CD4-positive, CD25-positive, alpha-beta regulatory T cell (primary cell): ENCODE results near the gene SGCE. TPM values are rescaled to one million over a fixed set of nuclear protein-coding genes. Genes with fewer than 3 reads are reported as not detected.

Experiments
- ATAC-seq, 2 donors: fragments of 150-1000 bp; cut with Tn5 transposase; one replicate each; pipeline ENCODE4 v1.10.0; 2021; ENCODE audit warnings: low read depth in 2 of 2, moderate number of reproducible peaks in 2 of 2, moderate library complexity in 1 of 2
- DNase-seq, 3 donors: peaks; one replicate each; pipeline versions ENCODE4 v3.0.0 to v3.0.0-alpha.2; 2012 to 2022; ENCODE audit warnings: mixed read lengths in 1 of 3
- H3K27ac ChIP-seq: one replicate; pipeline ENCODE4 v1.7.0; 2013; ENCODE audit warnings: mild to moderate bottlenecking, low read length; ENCODE audit not compliant: insufficient read depth, poor library complexity, severe bottlenecking
- H3K27me3 ChIP-seq: one replicate; pipeline ENCODE4 v1.7.0; 2013; ENCODE audit warnings: low read length; ENCODE audit not compliant: control insufficient read depth, insufficient read depth
- H3K36me3 ChIP-seq: one replicate; pipeline ENCODE4 v1.7.0; 2013; ENCODE audit warnings: mild to moderate bottlenecking, low read length, moderate library complexity; ENCODE audit not compliant: control insufficient read depth, insufficient read depth
- H3K4me1 ChIP-seq: 2 replicates; pipeline ENCODE4 v1.7.0; 2013; ENCODE audit warnings: mild to moderate bottlenecking, low read length; ENCODE audit not compliant: insufficient read depth, control insufficient read depth, poor library complexity, severe bottlenecking
- H3K4me3 ChIP-seq: one replicate; pipeline ENCODE4 v1.7.0; 2013; ENCODE audit warnings: low read depth, mild to moderate bottlenecking, low read length, moderate library complexity
- H3K9me3 ChIP-seq, 2 experiments: 1 replicate in 1 of 2; 2 replicates in 1 of 2; pipeline ENCODE4 v1.7.0; 2013; ENCODE audit warnings: low read length in 2 of 2, mild to moderate bottlenecking in 1 of 2, moderate library complexity in 1 of 2; ENCODE audit not compliant: control insufficient read depth in 2 of 2
- H3K27ac Mint-ChIP-seq, 3 donors: one replicate each; pipeline ENCODE4 v1.8.0; 2020 to 2022; ENCODE audit warnings: mild to moderate bottlenecking in 3 of 3, mixed read lengths in 3 of 3, moderate library complexity in 2 of 3
- H3K27me3 Mint-ChIP-seq: one replicate; pipeline ENCODE4 v1.8.0; 2022; ENCODE audit warnings: mild to moderate bottlenecking, mixed read lengths
- H3K36me3 Mint-ChIP-seq: one replicate; pipeline ENCODE4 v1.8.0; 2020; ENCODE audit warnings: mixed read lengths
- H3K4me1 Mint-ChIP-seq, 4 donors: one replicate each; pipeline ENCODE4 v1.8.0; 2020 to 2022; ENCODE audit warnings: mixed read lengths in 4 of 4, mild to moderate bottlenecking in 1 of 4
- H3K4me3 Mint-ChIP-seq, 4 donors: one replicate each; pipeline ENCODE4 v1.8.0; 2020 to 2022; ENCODE audit warnings: mild to moderate bottlenecking in 4 of 4, mixed read lengths in 4 of 4, moderate library complexity in 3 of 4
- H3K9me3 Mint-ChIP-seq, 7 donors: one replicate each; pipeline ENCODE4 v1.8.0; 2020 to 2022; ENCODE audit warnings: mixed read lengths in 7 of 7, mild to moderate bottlenecking in 3 of 7, moderate library complexity in 2 of 7
- polyA plus RNA-seq, 4 donors: library from polyadenylated mRNA; unstranded; fragments of 300-500 nt; fragmentation: Illumina TruSeq; gene quantifications; one replicate each; pipeline ENCODE4 v1.2.3, GENCODE V29; 2021
- total RNA-seq: library from RNA; stranded (reverse); gene quantifications from one replicate; pipeline ENCODE4 v1.2.3, GENCODE V29; 2022

SGCE gene
- total and polyA plus RNA-seq, 5 donors from 2014 or later: 0.14 to 1.8 (median 1.0) TPM; not detected in 1

DNA sequence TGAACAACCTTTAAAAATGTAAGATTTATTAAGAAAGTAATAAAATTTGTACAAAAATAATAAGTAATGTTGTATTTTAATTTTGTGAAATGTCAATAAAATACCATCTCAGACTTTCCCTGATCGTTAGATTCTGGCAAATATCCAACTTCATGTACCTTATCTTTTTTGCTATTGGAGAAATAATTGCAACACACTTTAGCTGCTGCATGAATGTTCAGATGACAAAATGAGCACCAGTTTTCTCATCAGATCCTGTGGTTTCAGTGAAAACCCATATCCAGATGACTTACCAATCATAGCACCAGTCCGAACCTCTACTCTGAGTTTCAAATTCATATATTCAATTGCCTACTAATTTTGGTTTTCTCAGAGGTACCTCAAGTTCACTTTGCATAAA is 76.5 kb downstream of the SGCE start:
- Mint-ChIP-seq H3K9me3 (peaks cover 5 to 21% (median 6%) of the 10 kb centered on the region in 7 donors), H3K27ac (no peak overlapping the region), H3K36me3 (peaks cover 53% of the 10 kb centered on the region), H3K4me1 (peaks cover 0 to 10% (median 3%) of the 10 kb centered on the region in 4 donors), H3K4me3 (no peak overlapping the region), H3K27me3 (no peaks in the 10 kb centered on the region)
- peaks cover 20% of the 10 kb centered on the region for H3K36me3 ChIP-seq
- no peaks in the 10 kb centered on the region for H3K4me1 ChIP-seq
- DNase-seq: no peak
- peaks cover 8 to 14% of the 10 kb centered on the region in 2 experiments for H3K9me3 ChIP-seq
- no peak overlapping the region for H3K4me3 ChIP-seq
- no peaks in the 10 kb centered on the region for H3K27me3 ChIP-seq
- ATAC-seq: no peak
- no peak overlapping the region for H3K27ac ChIP-seq

DNA sequence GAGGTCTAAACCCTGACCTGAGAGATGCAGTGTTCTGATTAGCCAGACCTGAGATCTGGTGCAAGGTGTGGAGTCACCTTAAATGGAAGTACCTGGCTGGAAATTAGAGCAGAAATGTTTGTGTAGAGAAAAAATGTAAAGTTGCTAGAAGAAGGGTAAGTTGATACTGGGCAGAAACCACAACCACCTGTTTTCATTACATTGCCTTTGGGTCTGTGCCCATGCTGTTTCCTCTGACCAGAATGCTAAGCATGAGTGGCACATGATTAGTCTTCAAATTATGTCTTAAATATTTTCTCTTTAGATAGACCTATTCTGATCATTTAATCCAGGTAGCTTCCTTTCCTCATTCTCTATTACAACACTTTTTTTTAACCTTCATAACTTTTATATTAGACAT is 77.3 kb downstream of the SGCE start:
- Mint-ChIP-seq H3K9me3 (peaks cover 5 to 28% (median 10%) of the 10 kb centered on the region in 7 donors), H3K4me1 (peaks cover 0 to 10% (median 3%) of the 10 kb centered on the region in 4 donors), H3K27ac (no peak overlapping the region), H3K4me3 (no peak overlapping the region), H3K36me3 (peaks cover 61% of the 10 kb centered on the region), H3K27me3 (no peaks in the 10 kb centered on the region)
- Histone ChIP-seq H3K4me1 (no peaks in the 10 kb centered on the region), H3K27ac (no peak overlapping the region), H3K27me3 (no peaks in the 10 kb centered on the region), H3K36me3 (peaks cover 23% of the 10 kb centered on the region), H3K9me3 (peaks cover 8 to 15% of the 10 kb centered on the region in 2 experiments), H3K4me3 (no peak overlapping the region)
- ATAC-seq: no peak
- no peak for DNase-seq

DNA sequence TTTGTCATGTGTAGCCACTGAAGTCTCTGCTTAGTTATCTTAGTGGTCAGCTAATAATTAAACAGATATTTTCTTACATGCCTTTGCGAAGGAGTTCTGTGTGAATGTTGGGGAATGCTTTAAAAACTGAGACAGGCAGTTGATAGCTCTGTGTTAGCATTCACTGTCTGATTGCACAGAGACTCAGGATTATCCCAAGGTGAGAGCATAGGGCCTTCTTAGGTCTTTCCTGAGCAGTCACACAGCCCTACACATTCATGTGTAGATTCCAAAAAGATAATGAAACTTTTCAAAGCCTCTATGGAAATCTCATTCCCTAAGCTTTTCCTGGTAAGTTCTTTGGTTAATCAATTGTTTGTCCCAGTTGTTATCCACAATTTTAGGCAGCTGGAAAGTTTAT is 78.6 kb downstream of the SGCE start:
- H3K27ac Mint-ChIP-seq: no peak overlapping the region
- peaks cover 5 to 38% (median 10%) of the 10 kb centered on the region in 7 donors for H3K9me3 Mint-ChIP-seq
- no peaks in the 10 kb centered on the region for H3K27me3 Mint-ChIP-seq
- Histone ChIP-seq H3K4me1 (no peaks in the 10 kb centered on the region), H3K4me3 (no peak overlapping the region), H3K36me3 (peaks cover 23% of the 10 kb centered on the region), H3K27me3 (no peaks in the 10 kb centered on the region), H3K9me3 (peaks cover 8 to 15% of the 10 kb centered on the region in 2 experiments), H3K27ac (no peak overlapping the region)
- DNase-seq (no peak), ATAC-seq (no peak)
- H3K4me3 Mint-ChIP-seq: no peak overlapping the region
- H3K4me1 Mint-ChIP-seq: peaks cover 0 to 10% (median 3%) of the 10 kb centered on the region in 4 donors
- peaks cover 74% of the 10 kb centered on the region for H3K36me3 Mint-ChIP-seq

DNA sequence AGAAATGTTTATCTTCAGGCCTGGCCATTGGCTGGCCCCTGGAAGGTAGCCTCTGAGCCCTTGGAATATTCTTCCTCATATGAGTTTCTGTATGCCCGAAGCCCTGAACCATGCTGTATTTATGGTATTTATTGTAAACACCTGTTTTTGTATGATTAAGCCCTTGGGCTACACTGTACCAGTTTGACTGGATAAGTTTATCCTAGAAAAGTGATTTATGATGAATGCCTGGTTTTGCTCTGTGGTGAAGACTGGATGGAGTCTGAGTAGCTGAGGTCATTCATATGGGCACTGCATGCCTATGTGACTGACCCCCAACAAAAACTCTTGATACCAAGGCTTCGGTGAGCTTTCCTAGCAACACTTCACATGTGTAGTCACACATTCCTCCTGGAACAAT is 79.6 kb downstream of the SGCE start:
- Histone ChIP-seq H3K9me3 (peaks cover 8 to 15% of the 10 kb centered on the region in 2 experiments), H3K36me3 (peaks cover 23% of the 10 kb centered on the region), H3K4me3 (no peak overlapping the region), H3K4me1 (no peaks in the 10 kb centered on the region), H3K27ac (no peak overlapping the region), H3K27me3 (no peaks in the 10 kb centered on the region)
- peaks cover 76% of the 10 kb centered on the region for H3K36me3 Mint-ChIP-seq
- no peak overlapping the region for H3K4me3 Mint-ChIP-seq
- no peaks in the 10 kb centered on the region for H3K27me3 Mint-ChIP-seq
- H3K27ac Mint-ChIP-seq: no peak overlapping the region
- ATAC-seq (no peak), DNase-seq (no peak)
- peaks cover 2 to 40% (median 10%) of the 10 kb centered on the region in 7 donors for H3K9me3 Mint-ChIP-seq
- H3K4me1 Mint-ChIP-seq: peaks cover 0 to 10% (median 3%) of the 10 kb centered on the region in 4 donors

DNA sequence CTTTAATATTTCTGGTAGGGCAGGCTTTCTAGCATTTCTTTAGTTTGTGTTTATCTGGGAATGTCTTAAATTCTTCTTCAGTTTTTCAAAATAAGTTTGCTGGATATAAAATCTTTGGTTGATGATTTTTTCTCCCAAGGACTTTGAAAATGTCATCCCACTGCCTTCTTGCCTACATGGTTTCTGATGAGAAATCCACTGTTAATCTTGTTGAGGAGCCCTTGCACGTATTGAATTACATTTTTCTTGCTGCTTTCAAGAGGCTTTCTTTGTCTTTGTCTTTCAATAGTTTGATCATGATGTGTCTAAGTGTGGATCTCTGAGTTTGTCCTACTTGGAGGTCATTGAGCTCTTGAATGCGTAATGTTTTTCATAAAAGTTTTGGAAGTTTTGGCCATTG is 80.3 kb downstream of the SGCE start:
- no peak overlapping the region for H3K4me3 ChIP-seq
- H3K27ac Mint-ChIP-seq: no peak overlapping the region
- no peaks in the 10 kb centered on the region for H3K4me1 ChIP-seq
- peaks cover 8 to 15% of the 10 kb centered on the region in 2 experiments for H3K9me3 ChIP-seq
- no peaks in the 10 kb centered on the region for H3K27me3 Mint-ChIP-seq
- no peak overlapping the region for H3K27ac ChIP-seq
- peaks cover 75% of the 10 kb centered on the region for H3K36me3 Mint-ChIP-seq
- H3K36me3 ChIP-seq: peaks cover 23% of the 10 kb centered on the region
- H3K9me3 Mint-ChIP-seq: peaks cover 0 to 42% (median 10%) of the 10 kb centered on the region in 7 donors
- H3K4me1 Mint-ChIP-seq: peaks cover 0 to 10% (median 3%) of the 10 kb centered on the region in 4 donors
- DNase-seq: no peak
- no peak for ATAC-seq
- H3K27me3 ChIP-seq: no peaks in the 10 kb centered on the region
- no peak overlapping the region for H3K4me3 Mint-ChIP-seq

DNA sequence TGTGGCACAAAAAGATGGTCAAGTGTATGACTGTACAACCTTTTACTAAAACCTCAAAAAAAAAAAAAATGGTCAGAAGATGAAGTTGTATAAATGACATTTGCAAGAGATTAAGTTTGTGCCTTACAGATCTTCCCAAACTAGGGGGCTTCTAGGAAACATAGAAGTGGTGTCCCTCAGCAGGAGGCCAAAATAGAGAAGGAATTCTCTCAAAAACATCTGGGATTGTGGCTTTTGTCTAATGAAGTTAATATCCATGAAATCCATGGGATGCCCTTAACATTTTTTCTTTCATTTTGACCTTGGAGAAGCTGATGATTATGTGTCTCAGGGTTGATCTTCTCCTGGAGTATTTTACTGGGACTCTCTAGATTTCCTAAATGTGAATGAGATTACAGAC is 84.1 kb downstream of the SGCE start:
- H3K27ac Mint-ChIP-seq: peak overlapping the region in 1 of 3 donors; percentile 52
- DNase-seq: no peak
- no peaks in the 10 kb centered on the region for H3K4me1 Mint-ChIP-seq
- no peaks in the 10 kb centered on the region for H3K27me3 Mint-ChIP-seq
- no peak overlapping the region for H3K4me3 Mint-ChIP-seq
- Histone ChIP-seq H3K4me3 (no peak overlapping the region), H3K4me1 (no peaks in the 10 kb centered on the region), H3K27me3 (no peaks in the 10 kb centered on the region), H3K36me3 (peaks cover 13% of the 10 kb centered on the region), H3K9me3 (peaks cover 8 to 15% of the 10 kb centered on the region in 2 experiments), H3K27ac (no peak overlapping the region)
- H3K36me3 Mint-ChIP-seq: peaks cover 58% of the 10 kb centered on the region
- H3K9me3 Mint-ChIP-seq: peaks cover 0 to 42% (median 15%) of the 10 kb centered on the region in 7 donors
- ATAC-seq: no peak

DNA sequence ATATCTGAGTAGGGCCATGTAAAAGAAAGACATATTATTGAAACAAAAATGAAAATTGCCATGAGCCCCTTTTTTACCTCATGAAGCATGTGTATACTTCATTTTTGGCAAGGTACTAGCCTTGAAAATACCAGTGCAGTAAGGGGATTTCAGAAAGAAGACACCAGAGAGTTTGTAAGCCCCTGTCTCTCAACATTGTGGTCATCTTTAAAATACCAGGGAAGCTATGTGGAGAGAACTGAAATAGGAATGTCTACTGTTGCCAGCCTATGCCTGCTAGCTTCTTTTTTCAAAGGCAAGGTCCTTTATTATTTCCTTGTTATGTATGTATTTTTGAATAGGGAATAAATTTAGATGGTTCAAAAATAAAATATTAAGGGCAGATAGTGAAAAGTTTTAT is 88.5 kb downstream of the SGCE start:
- Mint-ChIP-seq H3K4me3 (no peak overlapping the region), H3K27me3 (no peaks in the 10 kb centered on the region), H3K9me3 (peaks cover 0 to 13% (median 4%) of the 10 kb centered on the region in 7 donors), H3K27ac (no peak overlapping the region), H3K4me1 (no peaks in the 10 kb centered on the region), H3K36me3 (peaks cover 26% of the 10 kb centered on the region)
- no peak overlapping the region for H3K4me3 ChIP-seq
- no peaks in the 10 kb centered on the region for H3K27me3 ChIP-seq
- no peak for ATAC-seq
- no peaks in the 10 kb centered on the region for H3K9me3 ChIP-seq
- no peak overlapping the region for H3K27ac ChIP-seq
- no peaks in the 10 kb centered on the region for H3K4me1 ChIP-seq
- no peak for DNase-seq
- no peaks in the 10 kb centered on the region for H3K36me3 ChIP-seq

DNA sequence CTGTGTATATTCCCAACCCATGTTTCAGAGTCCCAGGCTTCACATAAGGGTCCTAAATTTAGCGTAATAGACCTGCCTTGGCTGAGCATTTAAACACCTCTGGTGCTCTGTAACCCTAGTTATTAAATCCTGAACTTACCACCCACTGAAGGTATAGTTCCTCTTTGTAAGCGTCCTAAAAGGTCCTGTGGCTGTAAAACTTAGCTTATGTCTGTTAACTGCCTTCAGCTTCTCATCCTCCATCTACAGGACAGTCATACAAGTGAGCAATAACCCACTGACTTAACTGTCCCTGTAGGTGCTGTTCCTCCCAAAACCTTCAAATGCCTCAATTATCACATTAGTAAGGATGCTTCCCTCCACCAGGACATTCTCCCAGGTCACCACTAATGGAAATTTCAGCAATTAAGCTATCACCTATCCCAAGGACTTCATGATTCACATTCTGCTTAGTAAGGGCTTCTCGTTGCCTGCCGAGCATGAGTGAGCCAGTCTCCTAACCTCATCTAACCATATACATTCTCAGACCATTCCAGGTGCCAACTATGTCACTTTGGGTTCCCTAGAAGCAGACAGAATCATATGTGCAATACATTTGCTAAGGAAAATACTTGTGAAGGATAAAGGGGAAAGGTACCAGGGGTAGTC is 90.6 kb downstream of the SGCE start:
- no peak overlapping the region for H3K4me3 Mint-ChIP-seq
- H3K27ac Mint-ChIP-seq: peak overlapping the region in 2 of 3 donors; percentile 18 to 49
- Histone ChIP-seq H3K4me3 (no peak overlapping the region), H3K36me3 (no peaks in the 10 kb centered on the region), H3K27me3 (no peaks in the 10 kb centered on the region), H3K9me3 (no peaks in the 10 kb centered on the region), H3K27ac (no peak overlapping the region), H3K4me1 (no peaks in the 10 kb centered on the region)
- DNase-seq: no peak
- ATAC-seq: no peak
- H3K27me3 Mint-ChIP-seq: no peaks in the 10 kb centered on the region
- H3K9me3 Mint-ChIP-seq: peaks cover 0 to 13% (median 0%) of the 10 kb centered on the region in 7 donors
- no peaks in the 10 kb centered on the region for H3K4me1 Mint-ChIP-seq
- H3K36me3 Mint-ChIP-seq: peaks cover 17% of the 10 kb centered on the region
